HepG2 (cell line): Measurements from ENCODE around the gene BTBD19. TPM values are rescaled to one million over a fixed set of nuclear protein-coding genes. Genes with fewer than 3 reads are reported as not detected.

ENCODE experiments used
- CREM ChIP-seq, 2 experiments: sonication (generic) in 1 of 2; formaldehyde crosslinking in 1 of 2; IDR thresholded peaks; 2 replicates each; pipeline versions ENCODE4 v1.4.0 to v1.6.1; 2016 to 2020; ENCODE audit warnings: antibody characterized with exemption in 1 of 2, mild to moderate bottlenecking in 1 of 2, missing genetic modification reagents in 1 of 2
- GPN1 ChIP-seq: sonication (generic); formaldehyde crosslinking; IDR thresholded peaks from 2 replicates; pipeline ENCODE4 v1.5.1; 2020; ENCODE audit warnings: missing genetic modification reagents, borderline replicate concordance
- GTF3A ChIP-seq: sonication (generic); formaldehyde crosslinking; conservative IDR thresholded peaks from 2 replicates; pipeline ENCODE4 v1.4.0; 2020; ENCODE audit warnings: mild to moderate bottlenecking, missing genetic modification reagents
- JUND ChIP-seq: sonication (generic); formaldehyde crosslinking; IDR thresholded peaks from 2 replicates; pipeline ENCODE4 v1.8.0; 2022; ENCODE audit warnings: mild to moderate bottlenecking, missing genetic modification reagents
- NFE2L2 ChIP-seq: fragments of 150-350 bp; IDR thresholded peaks from 2 replicates; pipeline ENCODE4 v1.6.1; 2014; ENCODE audit warnings: low read length
- NFYC ChIP-seq: IDR thresholded peaks from 2 replicates; pipeline ENCODE4 v1.6.1; 2016; ENCODE audit warnings: missing genetic modification reagents, missing compliant biosample characterization
- NR2F6 ChIP-seq, 2 experiments: IDR thresholded peaks; 2 replicates each; pipeline ENCODE4 v1.6.1; 2016; ENCODE audit warnings: antibody characterized with exemption in 1 of 2, mild to moderate bottlenecking in 1 of 2
- PATZ1 ChIP-seq: sonication (generic); formaldehyde crosslinking; IDR thresholded peaks from 2 replicates; pipeline ENCODE4 v1.4.0; 2020; ENCODE audit warnings: missing genetic modification reagents
- PHF5A ChIP-seq: IDR thresholded peaks from one replicate; pipeline ENCODE4 v1.6.1; 2018; ENCODE audit warnings: low read depth, missing genetic modification reagents; ENCODE audit not compliant: unreplicated experiment
- RXRA ChIP-seq: sonication (generic); formaldehyde crosslinking; IDR thresholded peaks from 2 replicates; pipeline ENCODE4 v1.5.1; 2020; ENCODE audit warnings: missing genetic modification reagents
- ZBTB40 ChIP-seq, 2 experiments: fragments of 450-650 bp in 1 of 2; sonication (generic) in 1 of 2; formaldehyde crosslinking in 1 of 2; IDR thresholded peaks; 2 replicates each; pipeline versions ENCODE4 v1.6.1 to v1.8.0; 2016 to 2022; ENCODE audit warnings: antibody characterized with exemption in 1 of 2, mild to moderate bottlenecking in 1 of 2, missing genetic modification reagents in 1 of 2
- ZFYVE20 ChIP-seq: sonication (generic); formaldehyde crosslinking; IDR thresholded peaks from 2 replicates; pipeline ENCODE4 v1.8.0; 2023; ENCODE audit warnings: low read depth, mild to moderate bottlenecking, moderate library complexity, missing genetic modification reagents, borderline replicate concordance
- ZNF574 ChIP-seq: sonication (generic); formaldehyde crosslinking; IDR thresholded peaks from 2 replicates; pipeline ENCODE4 v1.4.0; 2020; ENCODE audit warnings: missing genetic modification reagents
- polyA plus RNA-seq, 8 experiments: library from polyadenylated mRNA; depleted of rRNA in 3 of 8; stranded (reverse) in 7 of 8; unstranded in 1 of 8; fragments of >200 nt; fragmentation: Illumina TruSeq in 4 of 8; extraction: Trizol in 4 of 8; gene quantifications; 2 replicates each; pipeline versions ENCODE4 v1.2.1 to v1.2.3, GENCODE V29; 2011 to 2016; ENCODE audit warnings: low read depth in 4 of 8, missing spikeins in 1 of 8, mixed read lengths in 1 of 8; ENCODE audit not compliant: insufficient read depth in 1 of 8
- total RNA-seq, 5 experiments: library from RNA; depleted of rRNA; stranded (reverse); fragments of >200 nt; fragmentation: Illumina TruSeq; extraction: Trizol; gene quantifications; 2 replicates each; pipeline ENCODE4 v1.2.3, GENCODE V29; 2016; ENCODE audit warnings: low read depth in 1 of 5

The BTBD19 gene
- total and polyA plus RNA-seq, 2 of the 13 experiments (the other 11 are each of a cell fraction or from before 2014, with no cell fraction given) = 2.7 to 6.7 TPM

- no peak for TF ChIP-seq ZBTB40 (IDR thresholded peaks at IDR 0.05)
- peak; percentile 41; the same call in 1 of the 2 replicates for TF ChIP-seq ZBTB40 (CRISPR knock-in tag; IDR thresholded peaks at IDR 0.05)
- TF ChIP-seq RXRA (CRISPR knock-in tag) = peak; percentile 96
- peak; percentile 93; the same call in 1 of the 2 replicates for TF ChIP-seq GTF3A (CRISPR knock-in tag)
- TF ChIP-seq JUND (CRISPR knock-in tag) = peak; percentile 15; the same call in 1 of the 2 replicates
- peak; percentile 57; the same call in 1 of the 2 replicates for TF ChIP-seq NFYC (CRISPR knock-in tag)
- TF ChIP-seq PHF5A (CRISPR knock-in tag) = no peak
- peak; percentile 39; the same call in 1 of the 2 replicates for TF ChIP-seq PATZ1 (CRISPR knock-in tag)
- peak; percentile 92 for TF ChIP-seq ZNF574 (CRISPR knock-in tag)
- peak; percentile 78; the same call in 1 of the 2 replicates for TF ChIP-seq GPN1
- TF ChIP-seq CREM (IDR thresholded peaks at IDR 0.05) = peak; percentile 99
- peak; percentile 95 for TF ChIP-seq CREM (CRISPR knock-in tag; IDR thresholded peaks at IDR 0.05)
- no peak for TF ChIP-seq NFE2L2
- no peak for TF ChIP-seq ZFYVE20 (CRISPR knock-in tag)
- TF ChIP-seq NR2F6 (IDR thresholded peaks at IDR 0.05) = peak; percentile 87
- peak; percentile 89 for TF ChIP-seq NR2F6 (CRISPR knock-in tag; IDR thresholded peaks at IDR 0.05)
These were observed 33.0 kb upstream of the BTBD19 start, which contains the start of gene RPS8 (continued) for GRCh38 chr1:44775078-44775929.
